Fibroblast of the aortic adventitia (primary cell): ENCODE results near the gene MACROD1. TPM values are rescaled to one million over a fixed set of nuclear protein-coding genes. Genes with fewer than 3 reads are reported as not detected.

Experiments used
- DNase-seq: peaks from one replicate; pipeline ENCODE4 v3.0.0-alpha.2; 2010; ENCODE audit warnings: low read depth
- H3K4me3 ChIP-seq: 2 replicates; pipeline ENCODE4 v1.5.1; 2011; ENCODE audit warnings: low read depth, mild to moderate bottlenecking, control low read depth, low read length, moderate library complexity
- CTCF ChIP-seq: IDR thresholded peaks from 2 replicates; pipeline ENCODE4 v1.5.1; 2011; ENCODE audit warnings: mild to moderate bottlenecking, low read length, control low read depth, inconsistent platforms; ENCODE audit not compliant: insufficient read depth
- total RNA-seq: library from RNA; depleted of rRNA; stranded (reverse); fragments of >200 nt; gene quantifications from 2 replicates; pipeline ENCODE4 v1.2.3, GENCODE V29; 2012; ENCODE audit warnings: low replicate concordance

MACROD1 gene
- total RNA-seq, 1 donor: 14.5 TPM

GRCh38 chr11:64056861-64057260, 109.1 kb downstream of the MACROD1 start:
- DNase-seq: no peak
- H3K4me3 ChIP-seq: no peak overlapping the region
- TF ChIP-seq CTCF: no peak

GRCh38 chr11:64056213-64056785, 109.6 kb downstream of the MACROD1 start:
- H3K4me3 ChIP-seq: no peak overlapping the region
- DNase-seq: no peak
- TF ChIP-seq CTCF: no peak

DNA sequence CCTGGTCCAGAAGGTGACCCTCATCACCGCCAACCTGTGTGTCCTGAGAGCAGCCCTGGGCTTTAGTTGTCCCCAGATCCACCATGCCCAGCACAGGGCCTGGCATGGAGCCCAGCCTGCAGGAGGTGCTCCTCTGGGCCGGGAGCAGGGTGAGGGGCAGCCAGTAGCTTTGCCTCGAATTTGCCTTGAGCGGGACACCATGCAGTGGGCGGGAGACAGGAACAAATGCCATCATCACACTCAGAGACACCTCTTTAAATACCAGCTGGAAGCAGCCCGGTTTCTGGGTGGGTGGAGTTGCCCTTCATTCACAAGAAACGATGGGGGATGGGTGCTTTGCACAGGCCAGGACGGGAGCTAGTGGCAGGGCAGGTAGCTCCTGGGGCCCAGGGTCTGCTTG, 110.8 kb downstream of the MACROD1 start:
- TF ChIP-seq CTCF: no peak
- no peak for DNase-seq
- no peak overlapping the region for H3K4me3 ChIP-seq

- no peak for DNase-seq
- no peak overlapping the region for H3K4me3 ChIP-seq
- no peak for TF ChIP-seq CTCF
Measured at GRCh38 chr11:64053699-64054098, 112.2 kb downstream of the MACROD1 start.

- no peak overlapping the region for H3K4me3 ChIP-seq
- no peak for DNase-seq
- TF ChIP-seq CTCF: no peak
Measured at GRCh38 chr11:64052938-64053622, 112.8 kb downstream of the MACROD1 start.

GRCh38 chr11:64052436-64052835, 113.5 kb downstream of the MACROD1 start:
- H3K4me3 ChIP-seq: no peak overlapping the region
- no peak for TF ChIP-seq CTCF
- no peak for DNase-seq
